Osteocyte (in vitro differentiated cells): Measurements from ENCODE around the gene COX5B. TPM values are rescaled to one million over a fixed set of nuclear protein-coding genes. Genes with fewer than 3 reads are reported as not detected.

ENCODE experiments used
- DNase-seq: peaks from one replicate; pipeline ENCODE4 v3.0.0; 2021; ENCODE audit warnings: mixed read lengths; ENCODE audit not compliant: unreplicated experiment; ENCODE audit errors: extremely low spot score
- H3K27ac Mint-ChIP-seq: one replicate; pipeline ENCODE4 v1.8.0; 2021; ENCODE audit warnings: mild to moderate bottlenecking, mixed read lengths; ENCODE audit not compliant: unreplicated experiment
- H3K27me3 Mint-ChIP-seq: one replicate; pipeline ENCODE4 v1.8.0; 2021; ENCODE audit warnings: mixed read lengths; ENCODE audit not compliant: unreplicated experiment
- H3K36me3 Mint-ChIP-seq: one replicate; pipeline ENCODE4 v1.8.0; 2021; ENCODE audit warnings: mixed read lengths; ENCODE audit not compliant: unreplicated experiment
- H3K4me1 Mint-ChIP-seq: one replicate; pipeline ENCODE4 v1.8.0; 2021; ENCODE audit warnings: mixed read lengths; ENCODE audit not compliant: unreplicated experiment
- H3K4me3 Mint-ChIP-seq: one replicate; pipeline ENCODE4 v1.8.0; 2021; ENCODE audit warnings: mild to moderate bottlenecking, moderate library complexity, mixed read lengths; ENCODE audit not compliant: unreplicated experiment
- H3K9me3 Mint-ChIP-seq: one replicate; pipeline ENCODE4 v1.8.0; 2021; ENCODE audit warnings: mixed read lengths; ENCODE audit not compliant: unreplicated experiment
- CTCF ChIP-seq: fragments of 200-600 bp; sonication (generic); IDR thresholded peaks from 2 replicates; pipeline ENCODE4 v1.5.0; 2021; ENCODE audit warnings: antibody characterized with exemption, mild to moderate bottlenecking, moderate library complexity
- total RNA-seq: library from RNA; stranded (reverse); gene quantifications from 2 replicates; pipeline ENCODE4 v1.2.1, GENCODE V29; 2021

Gene COX5B
- total RNA-seq, 1 donor from 2014 or later: 185 TPM

- H3K27ac Mint-ChIP-seq: peak overlapping the region; percentile 95
- no peak for TF ChIP-seq CTCF
Measured at GRCh38 chr2:97673182-97673914, 27.5 kb downstream of the COX5B start.

GRCh38 chr2:97673915-97674283, 28.0 kb downstream of the COX5B start:
- Mint-ChIP-seq H3K9me3 (peaks cover 5% of the 10 kb centered on the region), H3K4me1 (peaks cover 20% of the 10 kb centered on the region), H3K4me3 (no peak overlapping the region), H3K27me3 (no peaks in the 10 kb centered on the region), H3K27ac (no peak overlapping the region), H3K36me3 (peaks cover 2% of the 10 kb centered on the region)
- DNase-seq: peak; percentile 40
- TF ChIP-seq CTCF: no peak

More at GRCh38 chr2:97673182-97673914, 27.5 kb downstream of the COX5B start:
- peaks cover 2% of the 10 kb centered on the region for H3K36me3 Mint-ChIP-seq
- peak; percentile 66 for DNase-seq
- H3K4me3 Mint-ChIP-seq: peak overlapping the region; percentile 10
- H3K4me1 Mint-ChIP-seq: peaks cover 20% of the 10 kb centered on the region
- peaks cover 4% of the 10 kb centered on the region for H3K9me3 Mint-ChIP-seq
- H3K27me3 Mint-ChIP-seq: no peaks in the 10 kb centered on the region

GRCh38 chr2:97675430-97676113, 29.7 kb downstream of the COX5B start:
- Mint-ChIP-seq H3K4me3 (no peak overlapping the region), H3K4me1 (peaks cover 20% of the 10 kb centered on the region), H3K27me3 (no peaks in the 10 kb centered on the region), H3K27ac (no peak overlapping the region), H3K9me3 (peaks cover 5% of the 10 kb centered on the region), H3K36me3 (peaks cover 2% of the 10 kb centered on the region)
- no peak for TF ChIP-seq CTCF
- DNase-seq: peak; percentile 10

- TF ChIP-seq CTCF: no peak
- H3K4me3 Mint-ChIP-seq: no peak overlapping the region
- no peak for DNase-seq
- peaks cover 9% of the 10 kb centered on the region for H3K9me3 Mint-ChIP-seq
- H3K36me3 Mint-ChIP-seq: peaks cover 2% of the 10 kb centered on the region
- H3K27ac Mint-ChIP-seq: no peak overlapping the region
- no peaks in the 10 kb centered on the region for H3K27me3 Mint-ChIP-seq
- H3K4me1 Mint-ChIP-seq: peaks cover 20% of the 10 kb centered on the region
Measured at GRCh38 chr2:97676620-97677019, 30.8 kb downstream of the COX5B start.

GRCh38 chr2:97677480-97677879, 31.6 kb downstream of the COX5B start:
- no peak for DNase-seq
- Mint-ChIP-seq H3K36me3 (peaks cover 2% of the 10 kb centered on the region), H3K4me1 (peaks cover 20% of the 10 kb centered on the region), H3K9me3 (peaks cover 9% of the 10 kb centered on the region), H3K4me3 (no peak overlapping the region), H3K27ac (no peak overlapping the region), H3K27me3 (no peaks in the 10 kb centered on the region)
- no peak for TF ChIP-seq CTCF
